HEK293 (cell line): ENCODE measurements around the gene DCTN4.

Experiments used
- CTCF ChIA-PET: fragments of 350-600 bp; formaldehyde crosslinking; extraction: SDS; loops from one replicate; lab custom pipeline; 2021; ENCODE audit warnings: antibody characterized with exemption; lab: Yijun Ruan, JAX
- POLR2A ChIA-PET: fragments of 300-600 bp; formaldehyde crosslinking; extraction: SDS; loops from one replicate; lab custom pipeline; 2020; ENCODE audit warnings: antibody characterized with exemption, inconsistent platforms; lab: Yijun Ruan, JAX
- H3K27ac ChIP-seq: fragments of 200-500 bp; sonication (Bioruptor generic); 2 replicates; pipeline ENCODE4 v1.5.1; 2014; ENCODE audit warnings: low read depth, low read length, control low read depth, inconsistent platforms; ENCODE audit errors: extremely low read depth
- H3K36me3 ChIP-seq, 2 experiments: fragments of 200-500 bp in 1 of 2; sonication (Bioruptor generic) in 1 of 2; 1 replicate in 1 of 2; 2 replicates in 1 of 2; pipeline ENCODE4 v1.5.1; 2014 to 2017; ENCODE audit warnings: inconsistent platforms in 2 of 2, low read length in 2 of 2; ENCODE audit not compliant: control insufficient read depth in 2 of 2, insufficient read depth in 1 of 2
- H3K4me1 ChIP-seq: fragments of 200-500 bp; sonication (Bioruptor generic); 2 replicates; pipeline ENCODE4 v1.5.1; 2014; ENCODE audit warnings: mild to moderate bottlenecking, low read length, inconsistent platforms; ENCODE audit not compliant: control insufficient read depth, insufficient read depth
- H3K4me3 ChIP-seq: 2 replicates; pipeline ENCODE4 v1.5.1; 2011; ENCODE audit warnings: low read depth, mild to moderate bottlenecking, control low read depth, low read length, moderate library complexity
- H3K9me3 ChIP-seq: fragments of 200-500 bp; sonication (Bioruptor generic); 2 replicates; pipeline ENCODE4 v1.5.1; 2014; ENCODE audit warnings: low read depth, low read length, inconsistent platforms; ENCODE audit not compliant: control insufficient read depth, insufficient read depth
- GLIS2 ChIP-seq: fragments of 450-650 bp; formaldehyde crosslinking; IDR thresholded peaks from 2 replicates; pipeline ENCODE4 v1.5.1; 2016; ENCODE audit warnings: missing biosample characterization, missing genetic modification characterization
- KLF8 ChIP-seq: fragments of 450-650 bp; formaldehyde crosslinking; IDR thresholded peaks from 2 replicates; pipeline ENCODE4 v1.5.1; 2016; ENCODE audit warnings: missing biosample characterization, missing genetic modification characterization
- OSR2 ChIP-seq: fragments of 450-650 bp; formaldehyde crosslinking; IDR thresholded peaks from 2 replicates; pipeline ENCODE4 v1.5.1; 2016; ENCODE audit warnings: missing biosample characterization, missing genetic modification characterization
- RBAK ChIP-seq: fragments of 450-650 bp; formaldehyde crosslinking; IDR thresholded peaks from 2 replicates; pipeline ENCODE4 v1.5.1; 2016; ENCODE audit warnings: missing biosample characterization, missing genetic modification characterization
- SP2 ChIP-seq: fragments of 450-650 bp; formaldehyde crosslinking; IDR thresholded peaks from 2 replicates; pipeline ENCODE4 v1.5.1; 2016; ENCODE audit warnings: missing biosample characterization, missing genetic modification characterization
- WT1 ChIP-seq: fragments of 450-650 bp; formaldehyde crosslinking; IDR thresholded peaks from 2 replicates; pipeline ENCODE4 v1.5.1; 2016; ENCODE audit warnings: missing biosample characterization, missing genetic modification characterization
- ZBTB1 ChIP-seq: fragments of 450-650 bp; formaldehyde crosslinking; IDR thresholded peaks from 2 replicates; pipeline ENCODE4 v1.5.1; 2016; ENCODE audit warnings: missing biosample characterization, missing genetic modification characterization
- ZBTB11 ChIP-seq: fragments of 450-650 bp; formaldehyde crosslinking; conservative IDR thresholded peaks from 2 replicates; pipeline ENCODE4 v1.5.1; 2016; ENCODE audit warnings: low read depth, missing biosample characterization, missing genetic modification characterization
- ZBTB44 ChIP-seq: fragments of 450-650 bp; IDR thresholded peaks from 2 replicates; pipeline ENCODE4 v1.5.1; 2018; ENCODE audit warnings: missing biosample characterization, mild to moderate bottlenecking, missing genetic modification characterization
- ZNF121 ChIP-seq: fragments of 450-650 bp; formaldehyde crosslinking; IDR thresholded peaks from 2 replicates; pipeline ENCODE4 v1.5.1; 2016; ENCODE audit warnings: missing biosample characterization, missing genetic modification characterization
- ZNF148 ChIP-seq: fragments of 450-650 bp; formaldehyde crosslinking; IDR thresholded peaks from 2 replicates; pipeline ENCODE4 v1.5.0; 2017; ENCODE audit warnings: missing biosample characterization, missing genetic modification characterization, borderline replicate concordance
- ZNF221 ChIP-seq: fragments of 450-650 bp; formaldehyde crosslinking; IDR thresholded peaks from 2 replicates; pipeline ENCODE4 v1.5.1; 2017; ENCODE audit warnings: missing biosample characterization, missing genetic modification characterization, borderline replicate concordance
- ZNF248 ChIP-seq: fragments of 450-650 bp; formaldehyde crosslinking; IDR thresholded peaks from 2 replicates; pipeline ENCODE4 v1.5.1; 2017; ENCODE audit warnings: missing biosample characterization, missing genetic modification characterization
- ZNF311 ChIP-seq: fragments of 450-650 bp; formaldehyde crosslinking; IDR thresholded peaks from 2 replicates; pipeline ENCODE4 v1.5.1; 2017; ENCODE audit warnings: missing biosample characterization, missing genetic modification characterization, borderline replicate concordance
- ZNF324 ChIP-seq: fragments of 450-650 bp; formaldehyde crosslinking; IDR thresholded peaks from 2 replicates; pipeline ENCODE4 v1.5.1; 2016; ENCODE audit warnings: missing biosample characterization, missing genetic modification characterization
- ZNF366 ChIP-seq: fragments of 450-650 bp; formaldehyde crosslinking; conservative IDR thresholded peaks from 2 replicates; pipeline ENCODE4 v1.5.1; 2016; ENCODE audit warnings: missing biosample characterization, missing genetic modification characterization
- ZNF510 ChIP-seq: fragments of 450-650 bp; formaldehyde crosslinking; IDR thresholded peaks from 2 replicates; pipeline ENCODE4 v1.5.1; 2018; ENCODE audit warnings: mild to moderate bottlenecking, missing genetic modification characterization, missing biosample characterization; ENCODE audit not compliant: insufficient replicate concordance
- ZNF560 ChIP-seq: fragments of 450-650 bp; formaldehyde crosslinking; IDR thresholded peaks from 2 replicates; pipeline ENCODE4 v1.5.1; 2017; ENCODE audit warnings: missing biosample characterization, missing genetic modification characterization, borderline replicate concordance
- ZNF585B ChIP-seq: fragments of 450-650 bp; formaldehyde crosslinking; IDR thresholded peaks from 2 replicates; pipeline ENCODE4 v1.5.1; 2016; ENCODE audit warnings: missing biosample characterization, missing genetic modification characterization
- ZNF623 ChIP-seq: fragments of 450-650 bp; formaldehyde crosslinking; IDR thresholded peaks from 2 replicates; pipeline ENCODE4 v1.5.1; 2016; ENCODE audit warnings: missing biosample characterization, missing genetic modification characterization
- ZNF677 ChIP-seq: fragments of 450-650 bp; IDR thresholded peaks from 2 replicates; pipeline ENCODE4 v1.5.0; 2018; ENCODE audit warnings: missing biosample characterization, mild to moderate bottlenecking, missing genetic modification characterization, moderate library complexity
- ZNF768 ChIP-seq: fragments of 450-650 bp; formaldehyde crosslinking; IDR thresholded peaks from 2 replicates; pipeline ENCODE4 v1.5.1; 2018; ENCODE audit warnings: missing biosample characterization, mild to moderate bottlenecking, missing genetic modification characterization

Gene DCTN4

GRCh38 chr5:150690760-150691159 is 68.1 kb downstream of the DCTN4 start:
- POLR2A ChIA-PET = no interaction called here
- no peak for TF ChIP-seq ZBTB11 (tag by site-specific recombination)
- no peak for TF ChIP-seq ZBTB44 (tag by site-specific recombination)
- no peak for TF ChIP-seq ZBTB1
- TF ChIP-seq ZNF677 = no peak
- no peak for TF ChIP-seq ZNF248
- TF ChIP-seq ZNF623 (tag by site-specific recombination) = no peak
- no peak for TF ChIP-seq ZNF510 (tag by site-specific recombination)
- no peak for TF ChIP-seq ZNF121 (tag by site-specific recombination)
- TF ChIP-seq SP2 (tag by site-specific recombination) = no peak
- TF ChIP-seq, all 188 proteins: peak for 0
- Histone ChIP-seq H3K36me3 (peaks cover 49 to 67% of the 10 kb centered on the region in 2 experiments), H3K4me1 (peaks cover 10% of the 10 kb centered on the region), H3K27ac (no peak overlapping the region), H3K4me3 (no peak overlapping the region), H3K9me3 (no peaks in the 10 kb centered on the region)
- CTCF ChIA-PET = interaction anchor here (0.6 to 1.5 kb wide), 4 partner anchors 8 to 423 kb away, joined by 3 to 7 read pairs (median 4); partner anchors contain the start of gene RBM22

- Histone ChIP-seq H3K9me3 (no peaks in the 10 kb centered on the region), H3K4me1 (peaks cover 3% of the 10 kb centered on the region), H3K27ac (no peak overlapping the region), H3K4me3 (no peak overlapping the region), H3K36me3 (peaks cover 35 to 51% of the 10 kb centered on the region in 2 experiments)
- CTCF ChIA-PET = no interaction called here
- TF ChIP-seq GLIS2 (tag by site-specific recombination) = no peak
- TF ChIP-seq ZNF585B (tag by site-specific recombination) = no peak
- no peak for TF ChIP-seq ZNF366
- TF ChIP-seq RBAK (tag by site-specific recombination) = no peak
- POLR2A ChIA-PET = interaction anchor here (1.0 kb wide), 1 partner anchor 12 kb away, joined by 4 read pairs; the partner anchor contains the start of gene RBM22
Measured at GRCh38 chr5:150689120-150689519, 69.7 kb downstream of the DCTN4 start.

- no peaks in the 10 kb centered on the region; a peak in 1 of 3 replicates for H3K36me3 ChIP-seq
- no peak overlapping the region for H3K27ac ChIP-seq
- ChIA-PET POLR2A (no interaction called here), CTCF (interaction anchor here (1.4 kb wide), 1 partner anchor 219 kb away, joined by 6 read pairs; no protein-coding TSS in a partner anchor)
- no peaks in the 10 kb centered on the region for H3K9me3 ChIP-seq
- H3K4me3 ChIP-seq = no peak overlapping the region
- no peaks in the 10 kb centered on the region for H3K4me1 ChIP-seq
- no peak for TF ChIP-seq WT1 (tag by site-specific recombination)
- no peak for TF ChIP-seq KLF8
- TF ChIP-seq ZNF221 = no peak
- no peak for TF ChIP-seq ZNF623 (tag by site-specific recombination)
- TF ChIP-seq ZNF324 = no peak
- no peak for TF ChIP-seq OSR2 (tag by site-specific recombination)
- TF ChIP-seq ZNF768 (tag by site-specific recombination) = no peak
- TF ChIP-seq ZNF585B (tag by site-specific recombination) = no peak
- no peak for TF ChIP-seq ZNF148 (tag by site-specific recombination)
- no peak for TF ChIP-seq ZNF311 (tag by site-specific recombination)
- no peak for TF ChIP-seq ZNF560 (tag by site-specific recombination)
Measured at GRCh38 chr5:150676578-150676977, 82.2 kb downstream of the DCTN4 start.
